UCSD-AML1 (cell line): Measurements from ENCODE around the gene AARS1.
A peak's percentile ranks its signal among the peaks of the same experiment; 100 is the strongest.
"Not testable (repeated sequence)": the region's sequence is repeated elsewhere in the genome, so short reads cannot be mapped to it uniquely, and the experiment has no call there.

Experiments used
- DNase-seq: peaks from one replicate; lab custom pipeline; 2025; ENCODE audit not compliant: unreplicated experiment; lab: John Stamatoyannopoulos, UW

Gene AARS1

GRCh38 chr16:70289229-70290094 is at the start of gene AARS1:
Gene AARS1, minus strand, starts transcription at chr16:70289506. Its CDS starts 6,743 bp downstream, at chr16:70282763.
- DNase-seq, result peak; percentile 95

DNA sequence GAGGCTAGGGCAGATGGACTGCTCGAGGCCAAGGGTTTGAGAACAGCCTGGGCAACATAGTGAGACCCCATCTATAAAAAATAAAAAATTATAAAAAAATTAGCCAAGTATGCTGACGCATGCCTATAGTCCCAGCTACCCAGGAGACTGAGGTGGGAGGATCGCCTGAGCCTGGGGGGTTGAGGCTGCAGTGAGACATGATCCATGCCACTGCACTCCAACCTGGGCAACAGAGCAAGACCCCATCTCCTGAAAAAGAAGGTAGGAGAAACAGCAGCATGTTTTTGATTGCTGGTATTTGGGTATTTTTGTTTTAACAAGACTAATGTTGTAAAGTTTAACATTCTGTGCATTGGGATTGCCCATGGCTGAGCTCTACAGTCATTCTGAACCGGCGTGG is 48.5 kb upstream of the AARS1 start:
- no peak for DNase-seq

DNA sequence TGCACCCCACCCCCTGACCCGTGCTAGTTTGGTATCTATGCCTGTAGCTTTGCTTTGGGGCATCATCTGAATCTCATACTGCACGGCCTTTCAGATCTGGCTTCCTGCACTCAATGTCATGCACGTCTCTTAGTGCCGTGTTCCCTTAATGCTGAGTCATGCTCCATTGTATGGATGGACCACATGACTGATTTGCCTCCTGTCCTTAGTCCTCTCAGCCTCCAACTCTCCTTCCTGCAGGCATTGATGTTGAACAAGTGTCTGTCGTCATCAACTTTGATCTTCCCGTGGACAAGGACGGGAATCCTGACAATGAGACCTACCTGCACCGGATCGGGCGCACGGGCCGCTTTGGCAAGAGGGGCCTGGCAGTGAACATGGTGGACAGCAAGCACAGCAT is 43.4 kb upstream of the AARS1 start:
- not testable (repeated sequence) for DNase-seq

DNA sequence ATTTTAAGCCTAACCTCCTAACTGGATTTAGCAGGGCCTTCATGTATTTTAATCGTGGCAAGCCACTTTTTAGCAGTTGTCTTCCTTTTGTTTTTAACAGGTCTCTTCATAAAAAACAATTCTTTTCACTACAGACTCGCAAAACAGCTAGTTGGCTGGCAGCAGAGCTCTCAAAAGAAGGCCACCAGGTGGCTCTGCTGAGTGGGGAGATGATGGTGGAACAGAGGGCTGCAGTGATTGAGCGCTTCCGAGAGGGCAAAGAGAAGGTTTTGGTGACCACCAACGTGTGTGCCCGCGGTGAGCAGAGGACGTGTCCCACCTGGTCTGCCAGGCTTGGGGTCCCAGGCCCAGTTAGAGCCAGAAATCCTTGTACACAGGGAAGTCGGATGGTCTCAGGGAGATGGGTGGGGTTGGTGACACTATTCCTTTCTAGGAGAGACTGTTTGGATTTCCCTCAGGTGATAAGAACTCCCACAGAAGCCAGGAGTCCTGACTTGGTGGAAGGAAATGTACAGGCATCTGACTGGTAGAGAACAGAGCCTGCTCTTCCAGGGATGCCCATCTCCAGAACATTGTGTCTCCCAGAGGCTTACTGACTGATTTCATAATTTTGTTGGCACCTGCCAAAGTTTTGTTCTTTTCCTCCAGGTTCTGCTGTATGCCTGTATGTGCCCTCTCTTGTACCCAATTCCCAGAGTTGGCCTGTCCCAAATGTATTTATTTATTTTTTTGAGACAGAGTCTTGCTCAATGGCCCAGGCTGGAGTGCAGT is 42.5 kb upstream of the AARS1 start:
- no peak for DNase-seq

- DNase-seq, result no peak
These were observed 41.8 kb upstream of the AARS1 start for GRCh38 chr16:70331091-70331490.

- DNase-seq, result no peak
These were observed 35.9 kb upstream of the AARS1 start for GRCh38 chr16:70324998-70325747.

GRCh38 chr16:70320121-70320520 is 30.8 kb upstream of the AARS1 start:
- DNase-seq, result no peak

GRCh38 chr16:70307726-70308125 is 18.4 kb upstream of the AARS1 start:
- not testable (repeated sequence) for DNase-seq

- no peak for DNase-seq
These were observed 17.6 kb upstream of the AARS1 start for GRCh38 chr16:70306880-70307279.

GRCh38 chr16:70304892-70305448 is 15.7 kb upstream of the AARS1 start:
- DNase-seq, result no peak

DNA sequence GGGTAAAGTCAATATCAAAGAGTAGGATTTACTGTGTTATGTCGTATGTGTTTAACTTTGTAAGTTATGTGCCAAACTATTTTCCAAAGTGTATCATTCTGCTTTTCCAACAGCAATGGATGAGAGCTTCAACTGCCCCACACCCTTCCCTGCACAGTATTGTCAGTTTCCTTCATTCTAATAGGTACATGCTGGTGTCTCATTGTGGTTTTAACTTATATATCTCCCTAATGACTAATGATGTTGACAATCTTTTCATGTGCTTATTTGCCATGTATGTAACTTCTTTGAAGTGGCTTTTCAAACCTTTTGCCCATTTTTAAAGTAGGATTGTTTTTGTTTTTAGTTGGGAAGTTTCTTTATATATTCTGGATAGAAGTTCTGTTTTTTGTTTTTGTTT is 13.4 kb upstream of the AARS1 start:
- DNase-seq, result no peak

- DNase-seq, result no peak
These were observed 11.8 kb upstream of the AARS1 start for GRCh38 chr16:70301121-70301520.

- DNase-seq, result peak; percentile 75
These were observed 10.0 kb upstream of the AARS1 start, which contains the start of gene DDX19B for GRCh38 chr16:70298988-70299938. Gene DDX19B, plus strand, starts transcription at chr16:70299186. Its CDS starts 112 bp downstream, at chr16:70299298.

DNA sequence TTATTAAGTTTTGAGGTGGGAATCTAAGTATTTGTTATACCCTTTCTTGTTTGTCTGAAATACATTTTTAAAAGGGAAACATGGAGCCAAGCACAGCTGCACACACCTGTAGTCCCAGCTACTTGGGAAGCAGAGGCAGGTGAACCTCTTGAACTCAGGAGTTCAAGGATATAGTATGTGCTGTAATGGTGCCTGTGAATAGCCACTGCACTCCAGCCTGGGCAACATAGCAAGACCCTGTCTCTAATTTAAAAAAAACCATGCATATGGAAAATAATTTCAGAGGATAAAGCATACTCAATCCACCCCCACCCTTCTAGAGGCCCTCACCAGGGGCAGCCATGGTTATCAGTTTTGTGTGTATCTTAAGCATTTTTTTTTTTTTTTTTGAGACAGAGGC is 6.3 kb upstream of the AARS1 start:
- no peak for DNase-seq

DNA sequence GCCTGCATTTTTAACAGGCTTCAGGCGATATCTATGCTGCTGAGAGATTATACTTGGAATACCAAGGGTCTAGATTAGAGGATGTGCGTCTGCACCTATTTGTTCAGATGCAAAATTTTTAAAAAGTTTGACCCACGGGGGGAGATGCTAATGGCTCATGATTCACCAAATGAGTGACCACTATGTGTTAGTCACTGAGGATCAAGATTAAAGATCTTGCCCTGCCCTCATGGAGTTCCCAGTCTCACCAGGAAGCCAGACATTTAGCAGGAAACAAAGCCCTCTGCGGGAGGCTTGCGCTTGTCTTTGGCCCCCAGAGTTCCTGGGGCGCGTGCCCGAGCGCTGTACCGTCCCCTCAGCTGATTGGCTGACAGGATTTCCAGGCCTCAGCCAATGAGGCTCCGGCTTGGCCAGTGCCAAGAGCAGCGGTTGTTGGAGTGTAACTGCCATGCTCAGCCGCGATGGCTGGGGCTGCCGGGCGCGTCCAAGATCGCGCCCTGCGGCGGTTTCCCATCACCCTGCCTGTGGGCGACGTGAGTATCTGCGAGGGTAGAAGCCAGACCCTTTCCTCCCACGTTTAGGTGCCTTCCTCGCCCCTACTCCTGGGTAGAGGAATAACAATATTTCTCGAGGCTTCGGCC is 5.2 kb upstream of the AARS1 start:
- DNase-seq, result no peak

- DNase-seq, result not testable (repeated sequence)
These were observed 2.8 kb upstream of the AARS1 start for GRCh38 chr16:70292148-70292547.

DNA sequence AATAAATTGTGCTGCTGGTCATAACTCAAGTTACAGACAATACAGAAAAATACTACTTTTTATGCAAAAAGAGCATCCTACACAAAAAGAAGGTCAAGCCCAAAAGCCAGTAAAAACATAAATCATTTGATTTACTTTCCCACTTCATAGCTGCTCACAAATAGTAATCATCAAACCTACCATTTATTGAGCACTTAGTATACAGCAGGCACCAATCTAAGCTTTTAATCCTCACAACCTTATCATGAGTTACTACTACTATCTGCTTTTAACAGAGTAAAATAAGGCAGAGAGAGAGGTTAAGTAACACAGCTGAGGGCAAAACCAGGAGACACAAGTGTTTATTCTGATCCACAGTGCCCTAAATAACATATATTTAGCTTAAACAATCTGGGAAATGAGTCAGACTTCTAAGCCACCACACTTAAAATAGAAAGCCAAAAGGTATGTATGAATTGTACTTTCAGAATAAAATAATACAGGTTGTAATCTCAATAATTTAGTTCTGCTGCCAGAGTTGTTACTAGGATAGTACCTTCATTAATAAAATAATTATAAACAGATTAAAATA is 1.7 kb upstream of the AARS1 start:
- no peak for DNase-seq

GRCh38 chr16:70287304-70287971 is 1.9 kb downstream of the AARS1 start:
- not testable (repeated sequence) for DNase-seq
